Stimulated activated CD4-positive, alpha-beta T cell treated with anti-CD3 and anti-CD28 coated beads, Interleukin-4, amount 100 ng/mL, for 1 hour (primary cell): ENCODE data around the gene ZNRF3.
A peak's percentile ranks its signal among the peaks of the same experiment; 100 is the strongest.
"Not testable (repeated sequence)": the region's sequence is repeated elsewhere in the genome, so short reads cannot be mapped to it uniquely, and the experiment has no call there.

ENCODE experiments used
- DNase-seq: peaks from one replicate; pipeline ENCODE4 v3.0.0-alpha.2; 2020

ZNRF3 gene

GRCh38 chr22:28908810-28909209 lies 25.4 kb downstream of the ZNRF3 start:
- DNase-seq = not testable (repeated sequence)

GRCh38 chr22:28909375-28909774 lies 26.0 kb downstream of the ZNRF3 start:
- peak; percentile 76 for DNase-seq

- no peak for DNase-seq
Observed at GRCh38 chr22:28910569-28911303, 27.4 kb downstream of the ZNRF3 start.

- no peak for DNase-seq
Observed at GRCh38 chr22:28911304-28911690, 27.9 kb downstream of the ZNRF3 start.

GRCh38 chr22:28911777-28912669 lies 28.7 kb downstream of the ZNRF3 start:
- no peak for DNase-seq

GRCh38 chr22:28914201-28914600 lies 30.8 kb downstream of the ZNRF3 start:
- DNase-seq = no peak

- no peak for DNase-seq
Observed at GRCh38 chr22:28915969-28916368, 32.6 kb downstream of the ZNRF3 start.

- no peak for DNase-seq
Observed at GRCh38 chr22:28917747-28918549, 34.6 kb downstream of the ZNRF3 start.

GRCh38 chr22:28918550-28919271 lies 35.3 kb downstream of the ZNRF3 start:
- no peak for DNase-seq

GRCh38 chr22:28920757-28921584 lies 37.6 kb downstream of the ZNRF3 start:
- no peak for DNase-seq

- DNase-seq = no peak
Observed at GRCh38 chr22:28921585-28921879, 38.2 kb downstream of the ZNRF3 start.

GRCh38 chr22:28922540-28923244 lies 39.3 kb downstream of the ZNRF3 start:
- no peak for DNase-seq

- no peak for DNase-seq
Observed at GRCh38 chr22:28923826-28924732, 40.7 kb downstream of the ZNRF3 start.

- DNase-seq = no peak
Observed at GRCh38 chr22:28925916-28926315, 42.5 kb downstream of the ZNRF3 start.

- DNase-seq = no peak
Observed at GRCh38 chr22:28927630-28928029, 44.3 kb downstream of the ZNRF3 start.

- no peak for DNase-seq
Observed at GRCh38 chr22:28929197-28929596, 45.8 kb downstream of the ZNRF3 start.

- no peak for DNase-seq
Observed at GRCh38 chr22:28930357-28931007, 47.1 kb downstream of the ZNRF3 start.

- DNase-seq = no peak
Observed at GRCh38 chr22:28931844-28932567, 48.6 kb downstream of the ZNRF3 start.

- DNase-seq = no peak
Observed at GRCh38 chr22:28933321-28933720, 49.9 kb downstream of the ZNRF3 start.
